Tracheal epithelial cell (primary cell): ENCODE results near the gene GAB4. TPM values are rescaled to one million over a fixed set of nuclear protein-coding genes. Genes with fewer than 3 reads are reported as not detected.

Source experiments
- total RNA-seq: library from RNA; depleted of rRNA; stranded (reverse); fragments of >200 nt; gene quantifications from 2 replicates; pipeline ENCODE4 v1.2.1, GENCODE V29; 2014

The GAB4 gene
- not detected in 2 replicates for total RNA-seq

GRCh38 chr22:17007852-17008731, at the start of gene GAB4:
Gene GAB4, minus strand, starts transcription at chr22:17008222. Its CDS starts 108 bp downstream, at chr22:17008114.

Other genes with a start within 250 kb of the GAB4 start
- not detected in 2 replicates for gene XKR3, start 182.8 kb downstream of the GAB4 start, total RNA-seq
- gene IL17RA, start 76.8 kb upstream of the GAB4 start, total RNA-seq = 5.1 and 6.2 TPM in 2 replicates
- not detected in 2 replicates for gene TMEM121B, start 113.1 kb upstream of the GAB4 start, total RNA-seq
- gene HDHD5, start 151.1 kb upstream of the GAB4 start, total RNA-seq = 48.0 and 56.5 TPM in 2 replicates
- gene ADA2, start 211.2 kb upstream of the GAB4 start, total RNA-seq = 2.4 and 6.0 TPM in 2 replicates